ENCODE data around the gene CCDC30.

- TF ChIP-seq CTCF (conservative IDR thresholded peaks at IDR 0.05; ENCODE audit: low read length): no peak
- no peak for TF ChIP-seq EZH2phosphoT487 (IDR thresholded peaks at IDR 0.05; ENCODE audit: borderline replicate concordance)
These were observed 2.9 kb downstream of the CCDC30 start for GRCh38 chr1:42466030-42466429.
